Erythroblast (primary cell): Measurements from ENCODE around the gene RNF115.
"Not testable (repeated sequence)": the region's sequence is repeated elsewhere in the genome, so short reads cannot be mapped to it uniquely, and the experiment has no call there.

Source experiments
- DNase-seq, 2 experiments: peaks; one replicate each; lab custom pipeline; 2025; lab: John Stamatoyannopoulos, UW
- GATA1 ChIP-seq: IDR thresholded peaks from 2 replicates; pipeline ENCODE4 v1.6.1; 2011; ENCODE audit warnings: low read depth, mild to moderate bottlenecking, control low read depth, low read length, moderate library complexity
- POLR2A ChIP-seq: IDR thresholded peaks from 2 replicates; pipeline ENCODE4 v1.6.1; 2011; ENCODE audit warnings: mild to moderate bottlenecking, low read length

The RNF115 gene

DNA sequence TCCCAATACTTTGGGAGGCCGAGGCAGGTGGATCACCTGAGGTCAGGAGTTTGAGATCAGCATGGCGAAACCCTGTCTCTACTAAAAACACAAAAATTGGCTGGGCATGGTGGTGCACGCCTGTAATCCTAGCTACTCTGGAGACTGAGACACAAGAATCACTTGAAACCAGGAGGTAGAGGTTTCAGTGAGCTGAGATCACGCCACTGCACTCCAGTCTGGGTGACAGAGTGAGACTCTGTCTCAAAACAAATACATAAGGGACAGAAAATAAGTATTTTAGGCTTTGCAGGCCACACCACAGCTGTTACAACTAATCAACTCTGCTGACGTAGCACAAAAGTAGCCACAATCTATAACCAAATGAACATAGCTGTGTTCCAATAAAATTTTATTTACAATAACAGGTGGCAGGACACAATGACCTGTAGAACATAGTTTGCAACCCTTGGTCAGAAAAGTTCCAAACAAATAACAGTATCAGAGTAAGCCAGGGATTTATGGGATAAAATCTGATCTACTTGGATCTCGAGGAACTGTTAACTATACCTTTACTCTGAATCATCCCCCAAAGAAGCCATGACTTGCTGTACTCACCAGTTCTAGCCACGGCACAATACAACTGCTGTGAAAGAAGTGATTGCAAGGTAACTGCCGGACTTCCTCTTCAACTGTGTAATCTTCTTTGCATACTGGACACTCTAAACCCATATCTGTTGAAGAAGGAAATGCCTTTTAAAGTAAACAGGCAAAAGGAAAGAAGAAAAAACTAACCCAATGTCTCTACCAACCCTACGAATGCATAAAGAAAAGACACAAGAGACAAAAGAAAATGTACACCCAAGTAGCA, 76.3 kb downstream of the RNF115 start:
- TF ChIP-seq POLR2A (no peak), GATA1 (no peak)
- no peak for DNase-seq

DNA sequence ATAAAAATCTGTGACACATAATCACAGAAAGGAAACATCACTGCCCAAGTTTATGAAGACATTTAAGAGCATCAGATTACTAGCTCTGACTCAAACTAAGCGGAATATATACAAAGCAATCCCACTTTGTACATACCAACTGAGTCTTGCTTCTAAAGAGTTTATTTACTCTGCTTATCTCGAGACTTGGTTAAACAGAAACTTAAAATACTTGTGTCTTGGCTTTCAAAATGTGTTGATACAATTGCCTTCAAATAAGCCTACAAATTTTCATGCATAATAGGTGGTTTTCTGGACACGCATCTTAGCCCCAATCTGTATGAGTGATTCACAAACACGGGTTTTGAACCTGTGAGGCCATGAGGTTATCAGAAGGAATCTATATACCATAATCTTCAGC, 83.6 kb downstream of the RNF115 start:
- no peak for TF ChIP-seq GATA1
- no peak for TF ChIP-seq POLR2A
- DNase-seq, result no peak

DNA sequence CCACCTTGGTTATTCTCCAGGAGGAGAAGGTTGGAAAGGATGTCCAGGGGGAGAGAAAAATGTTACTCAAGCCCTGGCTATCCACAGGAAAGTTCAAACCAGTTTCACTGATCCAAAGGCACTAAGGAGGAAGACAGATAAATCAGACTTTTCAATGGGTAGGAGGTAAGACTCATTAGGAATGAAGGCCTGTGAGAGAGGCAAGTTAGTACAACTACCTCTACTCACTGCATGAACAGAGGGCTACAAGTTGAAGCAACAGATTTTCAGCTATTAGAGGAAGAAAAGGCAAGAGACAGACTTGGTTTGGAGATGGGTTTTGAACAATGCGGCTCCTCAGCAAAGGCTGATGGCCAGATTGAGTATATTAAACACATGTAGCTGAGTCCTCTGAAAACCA, 87.7 kb downstream of the RNF115 start:
- DNase-seq, result no peak
- TF ChIP-seq GATA1, result no peak
- TF ChIP-seq POLR2A, result no peak

DNA sequence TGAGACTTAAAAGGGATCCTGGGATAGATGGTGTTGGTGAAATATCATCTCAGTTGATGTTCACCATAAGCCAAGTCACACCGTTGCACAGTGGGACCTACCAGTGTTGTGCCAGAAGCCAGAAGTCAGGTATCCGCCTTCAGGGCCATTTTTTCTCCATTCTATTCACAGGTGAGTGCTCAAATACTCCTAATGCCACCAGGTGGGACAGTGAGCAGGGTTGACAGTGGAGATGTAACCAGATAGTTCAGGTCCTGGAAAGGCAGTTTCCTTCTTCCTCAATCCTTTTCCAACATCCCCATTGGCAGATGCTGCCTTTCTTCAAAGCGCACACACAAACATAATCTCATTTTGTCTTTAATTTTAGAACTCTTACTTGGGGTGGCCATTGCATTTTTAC, 93.0 kb downstream of the RNF115 start:
- DNase-seq, result no peak
- TF ChIP-seq GATA1 (no peak), POLR2A (no peak)

DNA sequence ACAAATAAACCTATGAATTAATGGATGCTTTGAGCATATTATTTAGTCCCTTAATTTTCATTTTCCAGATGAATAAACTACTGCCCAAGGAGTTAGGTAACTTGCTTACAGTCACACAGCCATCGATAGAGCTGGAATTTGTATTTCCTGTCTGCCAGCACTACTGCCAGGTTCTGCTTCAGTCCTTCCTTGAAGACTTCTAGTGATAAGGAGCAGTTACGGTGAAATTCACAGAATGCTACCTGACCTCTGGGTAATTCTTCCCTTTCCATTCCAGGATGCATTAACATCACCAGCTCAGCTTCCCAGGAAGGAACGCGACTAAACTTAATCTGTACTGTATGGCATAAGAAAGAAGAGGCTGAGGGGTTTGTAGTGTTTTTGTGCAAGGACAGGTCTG, 93.4 kb downstream of the RNF115 start:
- DNase-seq, result no peak
- TF ChIP-seq POLR2A (no peak), GATA1 (no peak)

DNA sequence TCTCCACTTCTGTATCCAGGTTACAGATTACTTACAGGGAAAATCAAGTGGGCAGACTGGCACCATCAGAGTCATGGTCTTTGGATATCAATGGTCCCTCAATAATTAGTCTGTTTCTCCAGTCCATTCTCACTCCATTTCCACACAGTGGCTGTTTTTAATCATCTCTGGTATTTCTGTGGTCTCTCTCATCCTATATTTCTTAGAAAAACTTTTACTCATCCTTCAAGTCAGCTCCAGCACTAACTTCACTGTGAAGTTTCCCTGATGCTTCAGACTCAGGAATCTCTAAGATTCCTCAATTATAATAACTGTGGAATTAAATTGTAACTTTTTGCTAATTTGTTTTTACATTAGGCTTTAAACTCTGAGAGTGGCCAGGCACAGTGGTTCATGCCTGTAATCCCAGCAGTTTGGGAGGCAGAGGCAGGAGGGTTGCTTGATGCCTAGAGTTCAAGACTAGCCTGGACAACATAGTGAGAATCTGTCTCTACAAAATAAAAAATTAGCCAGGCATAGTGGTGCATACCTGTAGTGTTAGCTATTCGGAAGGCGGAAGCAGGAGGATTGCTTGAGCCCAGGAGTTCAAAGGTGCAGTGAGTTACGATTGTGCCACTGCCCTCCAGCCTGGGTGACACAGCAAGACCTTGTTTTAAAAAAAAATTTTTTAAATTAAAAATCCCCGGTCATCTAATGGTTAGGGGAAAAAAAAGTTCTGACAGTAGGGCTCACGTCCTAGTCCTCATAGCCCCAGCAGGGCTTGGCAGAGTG, 94.0 kb downstream of the RNF115 start:
- TF ChIP-seq POLR2A (no peak), GATA1 (no peak)
- DNase-seq, result no peak

DNA sequence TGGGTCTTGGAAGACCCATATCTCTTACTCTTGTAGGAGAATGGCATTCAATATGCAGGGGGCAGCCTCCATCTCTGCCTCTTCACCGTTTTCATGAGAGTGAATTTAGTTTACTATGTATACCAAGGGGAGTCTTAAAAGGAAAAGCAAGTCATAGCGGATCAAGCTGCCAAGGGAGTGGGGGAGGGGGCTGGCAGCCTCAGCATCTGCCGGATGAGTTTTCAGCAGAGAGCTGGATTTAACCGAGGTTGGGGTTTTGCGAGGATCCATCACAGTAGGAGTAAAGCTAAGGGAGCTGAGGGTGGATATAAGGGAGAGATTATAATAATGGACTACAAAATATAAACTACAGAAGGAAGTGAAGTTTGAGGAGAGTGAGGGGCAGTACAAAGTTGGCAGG, 94.7 kb downstream of the RNF115 start:
- no peak for DNase-seq
- TF ChIP-seq POLR2A, result no peak
- no peak for TF ChIP-seq GATA1

DNA sequence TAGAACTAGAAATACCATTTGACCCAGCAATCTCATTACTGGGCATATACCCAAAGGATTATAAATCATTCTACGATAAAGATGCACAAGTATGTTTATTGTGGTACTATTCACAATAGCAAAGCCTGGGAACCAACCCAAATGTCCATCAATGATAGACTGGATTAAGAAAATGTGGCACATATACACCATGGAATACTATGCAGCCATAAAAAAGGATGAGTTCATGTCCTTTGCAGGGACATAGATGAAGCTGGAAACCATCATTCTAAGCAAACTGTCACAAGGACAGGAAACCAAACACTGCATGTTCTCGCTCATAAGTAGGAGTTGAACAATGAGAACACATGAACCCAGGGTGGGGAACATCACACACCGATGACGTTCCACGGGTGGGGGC, 97.7 kb downstream of the RNF115 start:
- not testable (repeated sequence) for DNase-seq

DNA sequence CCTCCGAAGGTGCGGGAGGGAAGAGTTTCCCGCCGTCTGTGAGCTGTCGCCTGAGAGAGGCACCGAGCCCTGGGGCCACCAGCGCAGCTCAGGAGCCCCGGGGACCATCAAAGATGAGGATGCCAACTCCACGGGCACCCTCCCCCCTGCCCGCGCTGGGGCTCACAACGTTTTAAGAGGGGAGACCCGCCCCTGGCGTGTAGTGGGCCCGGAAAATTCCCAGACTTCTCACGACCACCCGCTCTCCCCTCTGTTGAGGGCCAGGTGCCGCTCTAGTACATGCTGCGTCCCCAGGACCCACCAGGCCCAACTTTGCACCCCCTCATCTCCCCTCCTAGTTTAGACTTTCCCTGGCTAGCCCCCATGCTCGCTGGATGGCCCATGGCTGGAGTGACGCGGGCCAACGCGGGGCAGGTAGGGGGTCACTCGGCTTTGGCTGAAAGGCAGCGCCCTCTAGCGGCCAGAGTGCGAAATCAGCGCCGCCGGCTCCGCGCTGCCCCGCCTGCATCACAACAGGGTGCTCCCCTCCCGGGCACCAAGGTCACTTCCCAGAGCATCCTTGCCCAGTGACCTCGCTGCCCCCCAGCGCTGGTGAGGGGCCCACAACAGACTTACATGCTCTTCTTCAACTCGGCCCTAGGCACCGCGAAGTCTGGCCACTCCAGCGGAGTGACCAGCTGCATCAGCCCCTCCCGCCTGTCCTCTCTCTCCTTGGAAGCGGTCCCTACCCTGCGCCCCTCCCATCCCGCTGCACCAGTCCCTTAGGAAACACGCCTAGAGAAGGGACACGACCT, 102.8 kb downstream of the RNF115 start:
- peak; percentile 65 to 81 for DNase-seq
- TF ChIP-seq GATA1 (no peak), POLR2A (no peak)

DNA sequence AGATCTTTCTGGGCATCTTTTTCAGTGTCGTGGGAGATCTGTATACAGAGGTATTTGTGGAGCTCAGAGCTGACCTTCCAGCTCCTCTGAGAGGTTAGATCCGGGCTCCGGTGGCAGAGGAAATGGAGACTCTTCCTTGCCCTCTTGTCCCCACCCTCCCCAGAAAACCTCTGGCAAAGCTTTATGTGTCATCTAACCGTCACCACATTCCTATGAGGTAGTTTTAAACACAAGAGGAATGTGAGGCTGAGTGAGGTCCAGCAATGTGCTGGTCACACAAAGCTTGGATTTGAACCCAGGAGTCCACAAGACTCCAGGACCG, 103.4 kb downstream of the RNF115 start:
- no peak for DNase-seq

DNA sequence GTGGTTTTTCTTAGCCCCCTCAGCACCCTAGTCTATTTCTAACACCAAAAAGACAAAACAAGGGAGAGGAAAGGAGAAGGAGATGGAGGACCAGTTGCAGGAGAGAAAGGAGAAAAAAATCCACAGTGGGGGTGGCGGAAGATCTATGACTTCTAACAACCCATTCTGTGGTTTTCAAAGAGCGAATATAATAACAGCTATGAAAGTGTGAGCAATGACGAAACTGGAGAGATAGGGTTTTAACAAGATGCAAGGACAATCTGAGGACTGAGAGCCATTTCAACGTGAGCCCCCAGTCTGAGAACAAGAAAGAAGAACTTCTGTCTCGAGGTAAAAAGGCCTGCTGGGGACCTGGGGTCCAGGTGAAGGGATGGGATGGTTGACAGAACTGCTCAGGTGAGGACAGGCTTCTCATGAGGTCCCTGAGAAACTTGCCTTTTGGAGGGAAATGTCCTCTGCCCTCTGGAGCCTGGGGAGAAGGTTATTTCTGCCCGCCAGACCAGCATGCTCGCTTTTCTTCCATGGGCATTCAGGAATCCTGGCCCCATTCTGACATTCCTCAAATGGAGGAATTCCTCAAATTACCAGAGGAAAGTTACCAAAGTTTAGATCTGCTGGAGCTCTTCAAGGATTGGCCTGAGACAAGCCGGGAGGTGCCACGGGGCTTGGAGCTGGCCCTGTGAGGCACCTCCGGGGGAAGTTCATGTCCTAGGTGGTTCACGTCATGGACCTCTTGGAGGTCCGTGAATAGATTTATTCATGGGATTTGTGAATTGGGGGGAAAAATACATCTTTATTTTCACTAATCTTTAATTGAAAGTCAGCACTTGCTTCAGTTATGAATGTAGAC, 104.4 kb downstream of the RNF115 start, which contains the start of gene CD160:
CD160 (plus strand) TSS at position 270 of the 850 bp plus-strand sequence. CDS start 8,829 bp downstream, outside the sequence.
- TF ChIP-seq POLR2A, result no peak

More for the DNA sequence above, 103.4 kb downstream of the RNF115 start:
- no peak for TF ChIP-seq POLR2A
- no peak for TF ChIP-seq GATA1

DNA sequence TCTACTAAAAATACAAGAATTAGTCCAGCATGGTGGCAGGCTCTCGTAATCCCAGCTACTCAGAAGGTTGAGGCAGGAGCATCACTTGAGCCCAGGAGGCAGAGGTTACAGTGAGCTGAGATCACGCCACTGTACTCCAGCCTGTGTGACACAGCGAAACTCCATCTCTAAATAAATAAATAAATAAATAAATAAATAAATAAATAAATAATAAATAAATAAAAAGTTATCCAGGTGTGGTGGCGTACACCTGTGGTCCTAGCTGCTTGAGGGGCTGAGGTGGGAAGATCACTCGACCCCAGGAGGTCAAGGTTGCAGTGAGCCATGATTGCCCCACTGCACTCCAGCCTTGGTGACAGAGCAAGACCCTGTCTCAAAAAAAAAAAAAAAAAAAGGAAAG, 105.4 kb downstream of the RNF115 start:
- not testable (repeated sequence) for DNase-seq

More for the DNA sequence above, 104.4 kb downstream of the RNF115 start, which contains the start of gene CD160:
- no peak for DNase-seq

DNA sequence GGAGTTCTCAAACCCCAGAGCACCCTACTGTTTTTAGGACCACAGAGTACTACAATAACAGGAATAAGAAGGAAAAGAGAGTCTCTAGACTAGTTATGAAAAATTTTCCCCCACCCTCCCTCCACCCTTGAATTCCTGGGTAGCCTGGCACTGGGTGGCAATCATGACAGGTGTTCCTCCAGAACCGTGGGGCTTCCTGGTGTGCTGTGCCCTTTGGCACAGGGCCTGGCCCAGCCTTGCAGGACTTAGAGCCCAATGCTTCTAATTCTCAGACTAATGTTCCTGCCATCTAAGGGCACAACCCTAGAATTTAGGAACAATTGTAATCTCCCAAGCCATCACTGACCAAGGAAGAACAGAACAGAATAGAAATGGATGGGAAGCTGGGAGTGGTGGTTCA, 106.1 kb downstream of the RNF115 start:
- DNase-seq, result no peak
- TF ChIP-seq GATA1 (no peak), POLR2A (no peak)
